Stimulated activated CD4-positive, alpha-beta T cell treated with anti-CD3 and anti-CD28 coated beads, TNF-alpha, amount 100 ng/mL, for 24 hours (primary cell): Measurements from ENCODE around the gene MS4A12.
"Not testable (repeated sequence)": the region's sequence is repeated elsewhere in the genome, so short reads cannot be mapped to it uniquely, and the experiment has no call there.

Source experiments
- DNase-seq, 3 experiments: peaks; one replicate each; pipeline ENCODE4 v3.0.0-alpha.2; 2020; ENCODE audit warnings: low read depth in 3 of 3

MS4A12 gene

GRCh38 chr11:60492488-60493009, at the start of gene MS4A12:
Gene MS4A12 (plus strand): TSS chr11:60492778. CDS start chr11:60497319, 4,541 bp downstream.
- DNase-seq, result no peak

DNA sequence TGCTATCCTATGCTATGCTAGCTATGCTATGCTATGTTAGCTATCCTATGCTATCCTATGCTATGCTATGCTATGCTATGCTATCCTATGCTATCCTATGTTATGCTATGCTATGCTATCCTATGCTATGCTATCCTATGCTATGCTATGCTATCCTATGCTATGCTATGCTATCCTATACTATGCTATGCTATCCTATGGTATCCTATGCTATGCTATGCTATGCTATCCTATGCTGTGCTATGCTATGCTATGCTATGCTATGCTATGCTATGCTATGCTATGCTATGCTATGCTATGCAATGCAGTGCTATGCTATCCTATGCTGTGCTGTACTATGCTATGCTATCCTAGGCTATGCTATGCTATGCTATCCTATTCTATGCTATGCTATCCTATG, 45.5 kb upstream of the MS4A12 start:
- DNase-seq, result no peak

GRCh38 chr11:60447846-60448245, 44.7 kb upstream of the MS4A12 start:
- no peak for DNase-seq

DNA sequence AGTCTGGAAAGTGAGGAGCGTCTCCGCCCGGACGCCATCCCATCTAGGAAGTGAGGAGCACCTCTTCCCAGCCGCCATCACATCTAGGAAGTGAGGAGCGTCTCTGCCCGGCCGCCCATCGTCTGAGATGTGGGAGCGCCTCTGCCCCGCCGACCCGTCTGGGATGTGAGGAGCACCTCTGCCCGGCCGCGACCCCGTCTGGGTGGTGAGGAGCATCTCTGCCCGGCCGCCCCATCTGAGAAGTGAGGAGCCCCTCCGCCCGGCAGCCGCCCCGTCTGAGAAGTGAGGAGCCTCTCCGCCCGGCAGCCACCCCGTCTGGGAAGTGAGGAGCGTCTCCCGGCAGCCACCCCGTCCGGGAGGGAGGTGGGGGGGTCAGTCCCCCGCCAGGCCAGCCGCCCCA, 41.4 kb upstream of the MS4A12 start:
- DNase-seq, result not testable (repeated sequence)

DNA sequence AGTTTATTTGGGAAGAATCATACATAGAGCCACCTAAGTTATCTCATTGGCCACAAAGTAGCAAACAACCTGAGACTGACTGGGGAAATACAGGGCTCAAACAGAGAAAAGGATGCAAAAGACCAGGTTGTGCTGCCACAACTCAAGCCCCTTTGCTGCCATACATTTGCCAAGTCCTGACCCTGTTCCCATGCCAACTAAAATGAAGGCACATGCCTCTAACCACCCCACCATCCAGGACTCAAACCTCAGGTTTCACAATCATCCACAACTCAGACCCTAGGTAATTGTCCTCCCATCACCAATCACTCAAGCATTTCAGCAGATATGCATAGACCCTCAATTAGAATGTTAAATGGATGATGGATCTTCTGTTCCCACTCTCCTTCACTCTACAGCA, 38.4 kb upstream of the MS4A12 start:
- no peak for DNase-seq

- DNase-seq, result no peak
Measured at GRCh38 chr11:60455531-60456042, 37.0 kb upstream of the MS4A12 start, which contains the start of gene MS4A1. Gene MS4A1 (plus strand): TSS chr11:60455847. CDS start chr11:60462375, 6,528 bp downstream.

GRCh38 chr11:60457576-60457975, 35.0 kb upstream of the MS4A12 start:
- DNase-seq, result no peak

- no peak for DNase-seq
Measured at GRCh38 chr11:60459345-60459744, 33.2 kb upstream of the MS4A12 start.

- no peak for DNase-seq
Measured at GRCh38 chr11:60468829-60469228, 23.7 kb upstream of the MS4A12 start.

DNA sequence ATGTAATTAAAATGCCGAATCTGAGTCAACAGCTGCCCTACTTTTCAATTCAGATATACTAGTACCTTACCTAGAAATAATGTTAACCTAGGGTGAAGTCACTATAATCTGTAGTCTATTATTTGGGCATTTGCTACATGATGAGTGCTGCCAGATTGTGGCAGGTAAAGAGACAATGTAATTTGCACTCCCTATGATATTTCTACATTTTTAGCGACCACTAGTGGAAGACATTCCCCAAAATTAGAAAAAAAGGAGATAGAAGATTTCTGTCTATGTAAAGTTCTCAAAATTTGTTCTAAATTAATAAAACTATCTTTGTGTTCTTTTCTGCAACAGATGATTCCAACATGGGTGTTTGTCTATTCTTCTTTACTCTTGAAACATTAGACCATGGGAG, 22.9 kb upstream of the MS4A12 start:
- DNase-seq, result no peak

DNA sequence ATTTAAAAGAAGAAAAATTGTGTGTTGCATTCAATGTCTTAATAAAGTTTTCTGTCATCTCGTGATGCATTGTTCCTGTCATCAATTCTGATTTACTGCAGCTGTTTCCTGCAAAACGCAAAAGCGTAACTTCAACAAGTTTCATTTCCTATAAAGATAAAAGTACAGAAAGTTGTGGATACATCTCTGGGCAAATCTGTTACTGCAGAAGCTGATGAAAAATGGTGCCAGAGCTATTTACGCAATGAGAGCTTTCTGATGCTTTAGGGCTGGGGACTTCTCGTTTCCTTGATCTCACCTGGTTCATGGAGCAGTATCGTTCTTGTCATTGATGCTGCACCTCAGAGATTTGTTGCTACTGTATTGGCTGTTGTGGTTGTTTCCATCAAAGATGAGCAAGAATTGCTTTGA, 15.5 kb upstream of the MS4A12 start:
- DNase-seq, result no peak

DNA sequence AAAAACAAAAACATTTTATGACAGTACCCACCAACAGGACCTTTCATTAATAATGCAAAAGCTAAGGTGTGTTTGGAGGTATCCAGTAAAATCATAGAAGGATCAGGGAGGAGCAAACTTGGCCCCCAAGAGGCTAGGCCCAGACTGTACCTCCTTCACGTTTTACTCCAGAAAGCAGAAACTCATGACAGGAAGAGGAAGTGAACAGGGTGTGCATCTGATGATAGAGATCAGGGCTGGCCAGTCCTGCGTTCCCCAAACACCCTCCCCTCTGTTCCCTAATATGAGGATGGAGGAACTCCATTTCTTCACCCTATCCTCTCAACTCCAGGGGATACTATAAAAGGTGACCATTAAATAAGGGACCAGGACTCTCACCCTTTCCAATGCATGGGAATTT, 10.2 kb upstream of the MS4A12 start:
- no peak for DNase-seq

GRCh38 chr11:60485987-60486386, 6.6 kb upstream of the MS4A12 start:
- DNase-seq, result peak in 1 of 3 experiments; percentile 3

- DNase-seq, result no peak
Measured at GRCh38 chr11:60493454-60493853, 876 bp downstream of the MS4A12 start.

DNA sequence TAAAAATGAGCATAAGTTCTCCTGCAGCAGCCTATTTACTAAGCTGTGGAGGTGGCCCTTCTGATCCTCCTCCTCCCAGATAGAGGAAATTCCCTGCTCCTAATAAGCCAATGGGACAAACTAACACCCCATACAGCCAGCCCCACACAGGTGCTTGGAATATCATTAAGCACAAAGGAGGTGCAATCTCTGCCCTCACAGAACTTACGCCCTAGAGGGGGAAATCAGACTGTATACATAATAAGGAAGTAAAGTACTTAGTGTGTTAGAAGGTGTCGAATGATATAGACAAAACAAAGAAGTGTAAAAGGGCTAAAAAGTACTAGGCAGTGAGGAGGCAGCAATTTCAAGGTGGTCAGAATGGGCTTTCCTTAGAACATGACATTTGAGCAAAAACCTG, 5.8 kb downstream of the MS4A12 start:
- no peak for DNase-seq

DNA sequence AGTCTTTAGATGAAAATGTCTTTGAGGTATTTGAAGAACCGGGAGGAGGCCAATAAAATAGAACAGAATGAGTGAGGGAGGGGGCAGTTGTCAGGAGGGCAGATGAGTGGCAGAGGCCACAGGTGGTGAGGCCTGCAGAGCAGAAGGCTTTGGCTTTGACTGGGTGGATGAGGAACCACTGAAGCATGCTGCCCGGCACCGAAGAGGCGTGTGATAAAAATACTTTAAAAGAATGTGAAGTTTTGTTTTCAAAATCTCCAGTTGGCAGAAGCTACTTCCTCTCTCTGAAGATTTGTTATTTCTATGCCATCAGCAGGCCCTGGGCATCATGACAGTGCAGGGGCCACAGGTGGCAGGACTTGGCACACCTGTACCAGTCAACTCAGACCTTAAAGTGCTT, 6.3 kb downstream of the MS4A12 start:
- no peak for DNase-seq

GRCh38 chr11:60500276-60500910, 7.8 kb downstream of the MS4A12 start:
- no peak for DNase-seq

DNA sequence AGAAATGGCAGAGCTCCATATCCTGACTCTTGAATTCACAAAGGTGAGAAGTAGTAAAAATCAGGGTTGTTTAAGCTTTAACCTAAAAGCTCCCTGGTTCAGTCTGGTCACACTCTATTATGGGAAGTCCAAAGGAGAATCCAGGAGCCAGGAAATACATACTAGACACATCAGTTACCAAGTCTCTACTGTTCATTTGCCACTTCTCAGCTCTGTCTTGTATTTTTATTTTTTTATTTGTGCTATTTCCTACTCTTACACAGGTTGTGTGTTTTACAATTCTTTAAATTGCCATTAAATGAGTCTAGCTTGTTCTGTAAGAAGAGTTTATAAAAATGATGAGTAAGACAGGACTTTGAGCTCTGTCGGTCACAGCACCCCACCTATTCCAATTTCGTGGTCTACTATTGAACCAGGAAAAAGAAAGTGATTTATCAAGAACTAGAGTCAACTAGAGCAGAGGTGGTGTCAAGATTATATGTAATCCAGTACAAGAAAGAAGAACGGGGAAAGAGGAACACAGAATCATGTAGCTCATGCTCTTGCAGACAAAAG, 9.7 kb downstream of the MS4A12 start:
- no peak for DNase-seq

DNA sequence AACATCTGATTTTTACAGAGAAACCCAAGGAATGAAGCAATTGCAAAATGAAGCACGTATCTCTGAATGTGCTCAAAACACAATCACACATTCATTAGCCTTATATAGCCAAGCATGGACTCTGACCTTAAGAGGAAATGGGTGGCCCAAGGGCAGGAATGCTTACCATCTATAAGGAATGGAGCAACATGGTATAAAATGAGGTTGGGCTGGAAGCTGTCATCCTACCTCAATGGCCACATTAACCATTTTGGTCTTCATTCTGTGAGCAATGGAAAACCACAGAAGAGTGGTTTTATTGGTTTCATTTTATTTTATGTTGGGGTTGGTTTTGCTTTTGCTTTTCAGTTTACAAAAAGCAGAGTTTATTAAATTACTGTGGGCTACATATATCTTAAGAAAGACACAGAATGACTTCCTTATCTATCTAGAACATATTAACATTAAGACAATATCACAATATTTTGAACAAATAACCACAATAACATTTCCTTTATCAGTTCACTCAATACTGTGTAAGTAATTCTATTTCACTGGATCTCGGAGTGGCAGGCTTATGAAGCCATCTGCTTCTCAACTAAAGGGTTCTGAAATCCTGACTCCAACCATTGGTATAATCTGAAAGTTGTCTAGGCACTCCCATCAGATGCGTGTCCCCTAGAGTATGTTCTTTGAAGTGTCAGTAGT, 11.8 kb downstream of the MS4A12 start:
- no peak for DNase-seq

DNA sequence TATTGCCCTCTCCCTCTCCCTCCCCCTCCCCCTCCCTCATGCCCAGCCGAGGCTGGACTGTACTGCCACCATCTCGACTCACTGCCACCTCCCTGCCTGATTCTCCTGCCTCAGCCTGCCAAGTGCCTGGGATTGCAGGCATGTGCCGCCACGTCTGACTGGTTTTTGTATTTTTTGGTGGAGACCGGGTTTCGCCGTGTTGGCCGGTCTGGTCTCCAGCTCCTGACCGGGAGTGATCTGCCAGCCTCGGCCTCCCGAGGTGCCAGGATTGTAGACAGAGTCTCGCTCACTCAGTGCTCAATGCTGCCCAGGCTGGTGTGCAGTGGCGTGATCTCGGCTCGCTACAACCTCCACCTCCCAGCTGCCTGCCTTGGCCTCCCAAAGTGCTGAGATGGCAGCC, 17.0 kb downstream of the MS4A12 start:
- not testable (repeated sequence) for DNase-seq

DNA sequence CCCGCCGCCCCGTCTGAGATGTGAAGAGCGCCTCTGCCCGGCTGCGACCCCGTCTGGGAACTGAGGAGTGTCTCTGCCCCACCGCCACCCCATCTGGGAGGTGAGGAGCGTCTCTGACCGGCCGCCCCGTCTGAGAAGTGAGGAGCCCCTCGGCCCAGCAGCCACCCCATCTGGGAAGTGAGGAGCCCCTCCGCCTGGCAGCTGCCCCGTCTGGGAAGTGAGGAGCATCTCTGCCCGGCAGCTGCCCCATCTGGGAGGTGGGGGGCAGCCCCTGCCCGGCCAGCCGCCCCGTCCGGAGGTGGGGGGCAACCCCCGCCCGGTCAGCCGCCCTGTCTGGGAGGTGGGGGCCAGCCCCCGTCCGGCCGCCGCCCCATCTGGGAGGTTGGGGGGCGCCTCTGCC, 17.6 kb downstream of the MS4A12 start:
- DNase-seq, result not testable (repeated sequence)

GRCh38 chr11:60511393-60511792, 18.8 kb downstream of the MS4A12 start:
- no peak for DNase-seq
